ENCODE data around the gene ADARB1.

The ADARB1 gene

DNA sequence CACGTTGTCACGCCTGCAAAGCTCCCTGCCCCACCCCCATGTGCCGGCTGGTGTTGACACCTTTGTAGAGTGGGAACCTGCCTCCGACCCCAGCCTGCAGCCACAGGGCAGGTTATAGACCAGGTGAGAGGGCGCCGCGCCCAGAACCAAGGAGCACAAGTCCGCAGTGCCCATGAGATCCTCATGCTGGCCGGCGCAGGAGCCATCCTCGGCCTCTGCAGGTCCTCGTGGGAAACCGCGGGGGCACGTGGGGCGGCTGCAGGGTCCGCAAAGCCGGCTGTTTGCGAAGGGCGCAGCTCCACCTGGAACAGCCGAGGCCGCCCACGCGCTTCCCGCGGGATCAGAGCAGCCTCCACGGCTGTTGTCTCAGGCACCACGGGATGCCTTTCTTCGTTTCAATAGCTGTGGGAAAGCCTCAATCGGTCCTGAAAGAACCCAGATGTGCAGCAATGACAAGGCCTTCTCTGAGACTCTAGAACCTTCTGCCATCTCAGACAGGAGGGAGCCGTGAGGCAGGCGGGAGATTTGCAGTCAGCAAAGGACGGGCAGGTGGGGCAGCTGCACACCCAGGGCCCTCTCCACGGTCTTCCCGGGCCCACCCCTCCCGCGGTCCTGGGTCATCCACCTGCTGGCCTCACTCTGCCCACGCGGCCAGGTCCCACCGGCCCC is 183.4 kb downstream of the ADARB1 start:
- DNase-seq: no peak

DNA sequence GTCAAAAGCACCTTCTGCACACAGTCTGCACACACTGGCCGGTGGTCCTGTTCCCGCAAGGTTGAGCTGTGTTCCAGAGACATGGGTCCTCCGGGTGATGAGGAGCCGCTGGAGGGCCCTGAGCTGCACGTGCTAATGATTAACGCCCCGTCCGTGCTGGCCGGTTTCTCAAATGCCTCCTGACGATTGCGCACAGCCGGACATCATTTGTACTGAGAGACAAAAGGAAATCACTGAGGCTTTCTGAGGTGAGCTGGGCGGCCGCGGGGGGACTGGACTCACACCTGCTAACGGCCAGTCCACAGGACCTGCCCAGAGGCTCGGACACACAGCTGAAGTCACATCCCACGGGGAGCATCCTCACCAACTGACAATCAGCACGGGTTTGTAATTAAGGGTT is 184.1 kb downstream of the ADARB1 start:
- no peak for DNase-seq

- no peak for DNase-seq
These were observed 184.9 kb downstream of the ADARB1 start for GRCh38 chr21:45259206-45259840.

DNA sequence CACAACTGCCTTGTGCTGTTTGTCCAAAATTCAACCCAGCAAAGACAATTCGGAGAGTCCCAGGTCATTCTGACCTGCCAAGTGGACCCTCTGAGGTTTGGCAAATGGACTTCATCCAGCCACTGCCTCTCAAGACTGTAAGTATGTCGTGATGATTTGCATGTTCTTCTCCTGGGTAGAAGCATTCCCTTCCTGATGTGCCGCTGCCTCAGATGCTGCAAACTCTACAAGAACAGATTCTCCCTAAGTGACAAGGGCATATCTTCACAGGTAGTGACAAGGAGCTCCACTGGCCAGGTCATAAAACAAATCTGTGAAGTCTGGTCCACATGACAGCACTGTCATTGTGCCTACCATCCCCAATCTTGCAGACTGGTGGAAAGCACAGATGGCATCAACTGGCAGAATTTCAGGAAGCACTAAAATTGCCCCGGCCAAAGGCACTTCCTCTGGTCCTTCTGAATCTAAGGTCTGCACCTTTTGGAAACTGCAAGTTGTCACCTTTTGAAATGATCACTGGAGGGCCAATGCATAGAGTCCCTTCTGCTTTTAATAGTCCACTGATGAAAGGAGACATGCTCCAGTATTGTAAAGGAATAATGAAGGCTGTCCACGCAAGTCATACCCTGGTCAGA is 185.9 kb downstream of the ADARB1 start:
- no peak for DNase-seq

DNA sequence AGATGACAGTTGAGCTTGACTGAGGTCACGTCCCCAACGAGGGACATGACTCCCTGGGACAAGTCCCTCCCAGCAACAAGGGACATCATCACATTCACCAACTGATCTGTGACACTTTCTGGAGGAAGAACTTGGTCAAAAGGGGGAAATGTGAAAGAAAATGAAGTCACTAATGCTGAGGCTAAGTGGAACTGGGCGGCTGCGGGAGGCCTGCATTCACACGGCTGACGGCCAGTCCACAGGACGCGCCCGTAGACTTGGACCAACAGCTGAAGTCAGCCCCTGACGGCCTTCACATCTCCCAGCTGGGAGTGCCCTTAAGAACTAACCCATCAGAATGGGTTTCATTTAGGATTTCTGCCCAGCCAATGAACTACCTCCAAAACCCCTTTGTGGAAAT is 186.7 kb downstream of the ADARB1 start:
- no peak for DNase-seq

DNA sequence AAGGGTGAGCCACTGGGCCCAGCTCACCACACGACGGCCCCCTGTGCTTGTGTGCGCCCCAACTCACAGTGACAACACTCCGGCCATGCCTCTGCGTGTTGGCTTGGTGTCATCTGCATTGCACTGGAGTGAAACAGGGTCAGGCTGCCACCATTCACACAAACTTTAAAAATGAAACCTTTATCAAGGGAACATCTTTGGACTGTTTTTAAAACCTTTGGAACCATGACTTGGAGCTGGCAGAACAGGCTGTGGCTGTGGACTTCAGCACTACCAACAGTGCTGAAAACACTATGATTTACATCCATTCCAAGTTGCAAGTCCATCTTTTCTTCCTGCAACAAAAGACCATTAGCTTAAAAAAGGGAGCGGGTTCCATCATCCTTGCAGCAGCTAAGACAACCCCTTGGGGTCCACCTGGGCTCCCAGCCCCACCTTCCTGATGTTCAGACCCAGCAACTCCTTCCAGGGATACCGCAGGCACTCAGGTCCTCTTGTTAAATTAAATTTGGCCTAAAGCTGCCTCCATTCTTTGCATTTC is 187.7 kb downstream of the ADARB1 start:
- no peak for DNase-seq

GRCh38 chr21:45262616-45263015 is 188.2 kb downstream of the ADARB1 start:
- no peak for DNase-seq

- DNase-seq: no peak
These were observed 189.2 kb downstream of the ADARB1 start for GRCh38 chr21:45263534-45263933.

GRCh38 chr21:45264146-45264911 is 189.9 kb downstream of the ADARB1 start:
- DNase-seq: no peak

DNA sequence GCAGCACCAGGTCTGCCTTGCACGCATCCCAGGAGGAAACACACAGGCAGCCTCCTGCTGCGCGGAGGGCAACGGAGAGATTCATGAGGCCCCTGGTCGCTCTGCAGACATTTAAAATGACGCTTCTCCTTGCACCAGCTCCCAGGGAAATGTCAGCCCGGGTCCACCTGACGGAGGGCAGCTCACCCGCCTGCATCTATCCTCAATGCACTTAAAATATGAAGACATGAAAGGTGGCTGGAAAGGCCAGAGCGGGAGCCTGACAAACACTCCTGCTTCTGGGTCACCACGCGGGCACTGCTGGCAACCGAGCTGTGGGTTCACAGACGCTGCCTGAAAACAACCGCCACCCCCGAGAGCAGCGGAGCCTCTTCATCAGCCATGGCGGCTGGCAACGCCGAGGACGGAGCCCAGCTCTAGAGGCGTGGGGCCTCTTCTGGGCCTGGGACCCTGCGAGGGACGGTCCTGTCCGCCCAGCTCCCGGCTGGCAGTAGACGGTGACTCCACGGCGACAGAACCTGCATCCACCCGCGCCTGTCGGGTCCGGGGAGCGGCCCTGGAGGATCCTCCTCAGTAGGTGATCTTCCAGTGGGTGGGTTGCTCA is 190.6 kb downstream of the ADARB1 start:
- DNase-seq: no peak

GRCh38 chr21:45265721-45266517 is 191.5 kb downstream of the ADARB1 start:
- no peak for DNase-seq

- DNase-seq: peak; percentile 81
These were observed 192.4 kb downstream of the ADARB1 start for GRCh38 chr21:45266518-45267389.

DNA sequence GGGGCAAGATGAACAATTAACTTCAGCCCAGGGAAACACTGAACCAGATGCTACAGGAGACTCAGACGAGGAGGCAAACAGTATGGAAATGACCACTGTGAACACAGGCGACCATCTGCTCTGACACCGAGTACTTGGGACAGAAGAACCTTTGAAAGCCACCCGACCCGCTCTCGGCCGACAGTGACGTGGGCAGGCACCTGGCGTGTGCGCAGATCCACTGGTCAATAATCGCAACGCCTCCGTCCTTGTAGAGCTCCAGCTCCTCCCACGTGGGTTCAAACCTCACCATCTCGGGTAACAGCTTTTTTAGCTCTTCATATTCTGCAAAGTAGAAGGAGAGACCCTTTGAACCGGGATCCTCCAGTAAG is 193.0 kb downstream of the ADARB1 start:
- no peak for DNase-seq

GRCh38 chr21:45269861-45270260 is 195.5 kb downstream of the ADARB1 start:
- DNase-seq: no peak

DNA sequence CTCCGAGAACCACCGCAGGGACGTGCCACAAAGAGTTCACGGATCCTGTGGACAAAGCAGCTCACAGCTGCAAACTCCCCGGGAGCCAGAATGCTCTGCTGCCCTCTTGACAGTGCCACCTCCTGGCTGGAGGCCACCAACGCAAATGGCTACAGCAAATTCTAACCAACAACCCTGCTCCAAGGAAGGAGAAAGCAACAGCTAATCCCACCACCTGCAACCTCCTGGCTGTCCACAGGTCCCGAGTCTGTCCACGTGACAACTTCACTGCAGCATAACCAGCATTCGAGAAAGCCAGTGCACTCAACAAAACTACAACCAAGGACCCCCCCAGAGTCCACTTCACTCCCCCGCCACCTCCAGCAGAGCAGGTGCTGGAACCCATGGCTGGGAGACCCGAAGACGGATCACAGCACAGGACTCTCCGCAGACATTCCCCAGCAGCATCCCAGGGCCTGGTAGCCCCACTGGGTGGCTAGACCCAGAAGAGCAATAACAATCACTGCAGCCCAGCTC is 196.0 kb downstream of the ADARB1 start:
- no peak for DNase-seq
